GM18907 (cell line): Measurements from ENCODE around the gene RPL41.
A peak's percentile ranks its signal among the peaks of the same experiment; 100 is the strongest.
"Not testable (repeated sequence)": the region's sequence is repeated elsewhere in the genome, so short reads cannot be mapped to it uniquely, and the experiment has no call there.

Source experiments
- ATAC-seq: cut with Tn5 transposase; IDR thresholded peaks from one replicate; pipeline ENCODE4 v1.9.1; 2021; ENCODE audit warnings: mild to moderate bottlenecking, moderate library complexity; ENCODE audit not compliant: unreplicated experiment

The RPL41 gene

GRCh38 chr12:56116267-56117081, at the start of gene RPL41:
TSS of gene RPL41 (plus strand) at chr12:56116633.
- ATAC-seq: peak; percentile 56

- ATAC-seq: no peak
Observed at GRCh38 chr12:56071648-56072047, 44.8 kb upstream of the RPL41 start.

- ATAC-seq: no peak
Observed at GRCh38 chr12:56074396-56074795, 42.0 kb upstream of the RPL41 start.

- not testable (repeated sequence) for ATAC-seq
Observed at GRCh38 chr12:56077966-56078365, 38.5 kb upstream of the RPL41 start.

- no peak for ATAC-seq
Observed at GRCh38 chr12:56078427-56078826, 38.0 kb upstream of the RPL41 start.

- ATAC-seq: peak; percentile 54
Observed at GRCh38 chr12:56078931-56079722, 37.3 kb upstream of the RPL41 start.

- no peak for ATAC-seq
Observed at GRCh38 chr12:56079723-56080555, 36.5 kb upstream of the RPL41 start, which contains the start of gene ERBB3. TSS of gene ERBB3 (plus strand) at chr12:56080165. CDS start at chr12:56080301, 136 bp downstream.

- no peak for ATAC-seq
Observed at GRCh38 chr12:56080556-56081138, 35.8 kb upstream of the RPL41 start.

GRCh38 chr12:56081393-56082347, 34.8 kb upstream of the RPL41 start:
- ATAC-seq: no peak

GRCh38 chr12:56082382-56082781, 34.1 kb upstream of the RPL41 start:
- no peak for ATAC-seq

GRCh38 chr12:56082967-56083366, 33.5 kb upstream of the RPL41 start:
- ATAC-seq: no peak

- no peak for ATAC-seq
Observed at GRCh38 chr12:56084958-56085543, 31.4 kb upstream of the RPL41 start.

GRCh38 chr12:56086096-56086495, 30.3 kb upstream of the RPL41 start:
- no peak for ATAC-seq

GRCh38 chr12:56086608-56087007, 29.8 kb upstream of the RPL41 start:
- ATAC-seq: no peak

- no peak for ATAC-seq
Observed at GRCh38 chr12:56087220-56087619, 29.2 kb upstream of the RPL41 start.

- ATAC-seq: no peak
Observed at GRCh38 chr12:56097738-56098137, 18.7 kb upstream of the RPL41 start.

GRCh38 chr12:56098592-56098991, 17.8 kb upstream of the RPL41 start:
- ATAC-seq: no peak

GRCh38 chr12:56099787-56100186, 16.6 kb upstream of the RPL41 start:
- ATAC-seq: no peak

GRCh38 chr12:56101045-56101444, 15.4 kb upstream of the RPL41 start:
- no peak for ATAC-seq
